WTC11 (cell line): ENCODE data around the gene TREH. TPM values are rescaled to one million over a fixed set of nuclear protein-coding genes. Genes with fewer than 3 reads are reported as not detected.

ENCODE experiments used
- ATAC-seq: fragments of 200-7000 bp; cut with Tn5 transposase; 2 replicates; pipeline ENCODE4 v1.10.0; 2021; ENCODE audit warnings: mild to moderate bottlenecking, moderate library complexity
- CTCF ChIA-PET: fragments of 300-600 bp; sonication (Branson Sonifier 250); formaldehyde crosslinking; loops from one replicate; lab custom pipeline; 2021; ENCODE audit warnings: antibody characterized with exemption; lab: Charles Lee
- POLR2A ChIA-PET: fragments of 350-600 bp; sonication (Branson Sonifier 250); formaldehyde crosslinking; loops from one replicate; lab custom pipeline; 2021; ENCODE audit warnings: antibody characterized with exemption; lab: Charles Lee
- DNase-seq: peaks from one replicate; pipeline ENCODE4 v3.0.0; 2021; ENCODE audit warnings: low spot score
- H3K27ac Mint-ChIP-seq: 2 replicates; pipeline ENCODE4 v1.8.0; 2021; ENCODE audit warnings: mixed read lengths
- H3K27me3 Mint-ChIP-seq: 2 replicates; pipeline ENCODE4 v1.8.0; 2021; ENCODE audit warnings: low read depth, mild to moderate bottlenecking, moderate library complexity, mixed read lengths
- H3K36me3 Mint-ChIP-seq: 2 replicates; pipeline ENCODE4 v1.8.0; 2021; ENCODE audit warnings: mixed read lengths
- H3K4me1 Mint-ChIP-seq: 2 replicates; pipeline ENCODE4 v1.8.0; 2022; ENCODE audit warnings: mixed read lengths
- H3K4me3 Mint-ChIP-seq: 2 replicates; pipeline ENCODE4 v1.8.0; 2021; ENCODE audit warnings: mild to moderate bottlenecking, moderate library complexity, mixed read lengths
- H3K9me3 Mint-ChIP-seq: 2 replicates; pipeline ENCODE4 v1.8.0; 2021; ENCODE audit warnings: mixed read lengths
- CBFB ChIP-seq: sonication (generic); formaldehyde crosslinking; IDR thresholded peaks from 2 replicates; pipeline ENCODE4 v1.8.1; 2022; ENCODE audit warnings: mild to moderate bottlenecking, low read depth, missing genetic modification reagents
- FOXK1 ChIP-seq: sonication (generic); formaldehyde crosslinking; IDR thresholded peaks from 2 replicates; pipeline ENCODE4 v1.8.0; 2022; ENCODE audit warnings: mild to moderate bottlenecking, moderate library complexity, missing genetic modification reagents
- GABPB1 ChIP-seq: sonication (generic); formaldehyde crosslinking; IDR thresholded peaks from 2 replicates; pipeline ENCODE4 v1.8.1; 2023; ENCODE audit warnings: mild to moderate bottlenecking, missing genetic modification reagents
- NFE2L1 ChIP-seq: sonication (generic); formaldehyde crosslinking; IDR thresholded peaks from 2 replicates; pipeline ENCODE4 v1.8.1; 2023; ENCODE audit warnings: missing genetic modification reagents
- ZNF219 ChIP-seq: sonication (generic); formaldehyde crosslinking; IDR thresholded peaks from 2 replicates; pipeline ENCODE4 v1.8.0; 2023; ENCODE audit warnings: missing genetic modification reagents, mild to moderate bottlenecking, borderline replicate concordance
- ZNF423 ChIP-seq: fragments of 250-450 bp; sonication (Bioruptor Pico); IDR thresholded peaks from 2 replicates; pipeline ENCODE4 v2.1.2; 2022; ENCODE audit warnings: mild to moderate bottlenecking, moderate library complexity
- total RNA-seq: library from RNA; stranded (reverse); gene quantifications from 3 replicates; pipeline ENCODE4 v1.2.3, GENCODE V29; 2021
- TF ChIP-seq, protein P1 (sequence below): sonication (generic); formaldehyde crosslinking; IDR thresholded peaks from 2 replicates; pipeline ENCODE4 v1.8.0; 2023; ENCODE audit warnings: mild to moderate bottlenecking, missing genetic modification reagents
- TF ChIP-seq, protein P2 (sequence below): sonication (generic); formaldehyde crosslinking; IDR thresholded peaks from 2 replicates; pipeline ENCODE4 v1.8.1; 2022; ENCODE audit warnings: mild to moderate bottlenecking, missing genetic modification reagents, moderate library complexity, borderline replicate concordance
- TF ChIP-seq, protein P3 (sequence below): sonication (generic); formaldehyde crosslinking; IDR thresholded peaks from 2 replicates; pipeline ENCODE4 v1.8.1; 2023; ENCODE audit warnings: mild to moderate bottlenecking, missing genetic modification reagents, moderate library complexity
- TF ChIP-seq, protein P4 (sequence below): sonication (generic); formaldehyde crosslinking; IDR thresholded peaks from 2 replicates; pipeline ENCODE4 v1.8.0; 2022; ENCODE audit warnings: mild to moderate bottlenecking, missing genetic modification reagents
- TF ChIP-seq, protein P5 (sequence below): fragments of 250-450 bp; sonication (Bioruptor Pico); IDR thresholded peaks from 2 replicates; pipeline ENCODE4 v2.1.2; 2022; ENCODE audit warnings: mild to moderate bottlenecking, moderate library complexity
- TF ChIP-seq, protein P6 (sequence below): fragments of 250-450 bp; sonication (Bioruptor Pico); IDR thresholded peaks from 2 replicates; pipeline ENCODE4 v1.9.0; 2021; ENCODE audit warnings: mild to moderate bottlenecking, borderline replicate concordance
- TF ChIP-seq, protein P7 (sequence below): fragments of 250-450 bp; sonication (Bioruptor Pico); IDR thresholded peaks from 2 replicates; pipeline ENCODE4 v1.9.0; 2021; ENCODE audit warnings: mild to moderate bottlenecking

TREH gene
- total RNA-seq, 1 experiment from 2014 or later, result not detected

DNA sequence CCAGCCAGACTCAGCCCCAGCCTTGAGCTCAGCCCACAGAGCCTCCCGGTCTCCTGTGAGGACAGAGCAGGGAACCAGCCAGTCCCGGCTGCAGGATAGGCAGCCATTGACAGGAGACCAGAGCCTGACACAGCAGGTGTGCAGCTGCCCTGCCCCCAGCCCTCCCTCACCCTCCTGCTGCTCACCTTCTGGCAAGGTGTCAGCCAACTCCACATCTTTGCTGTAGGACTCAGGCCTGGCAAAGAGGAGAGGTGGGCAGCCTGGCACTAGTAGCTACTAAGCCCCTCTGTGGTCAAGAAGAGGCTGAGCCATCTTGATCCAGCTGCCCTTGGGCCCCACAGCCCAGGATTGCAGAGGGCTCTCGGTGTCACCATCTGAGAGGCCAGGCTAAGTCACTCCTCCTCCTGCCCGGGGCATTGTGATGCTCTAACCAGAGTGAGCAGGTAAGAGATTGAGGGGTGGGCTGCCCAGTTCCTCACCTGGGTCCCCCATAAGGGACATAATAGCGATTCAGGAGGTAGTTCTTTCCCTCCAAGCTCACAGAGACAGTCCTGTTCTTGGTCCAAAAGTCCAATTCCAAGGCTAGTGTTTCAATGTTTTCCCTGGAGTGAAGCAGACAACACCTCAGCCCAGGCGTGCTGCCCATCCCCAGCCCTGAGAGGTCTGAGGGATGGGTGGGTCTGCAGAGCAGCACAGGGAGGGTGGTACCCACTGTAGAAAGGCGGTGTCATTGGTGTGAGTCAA lies 18.6 kb downstream of the TREH start:
- H3K27ac Mint-ChIP-seq, result no peak overlapping the region
- H3K27me3 Mint-ChIP-seq, result peaks cover 3% of the 10 kb centered on the region; the same call in 1 of the 2 replicates
- DNase-seq, result no peak
- TF ChIP-seq, protein P1, sequence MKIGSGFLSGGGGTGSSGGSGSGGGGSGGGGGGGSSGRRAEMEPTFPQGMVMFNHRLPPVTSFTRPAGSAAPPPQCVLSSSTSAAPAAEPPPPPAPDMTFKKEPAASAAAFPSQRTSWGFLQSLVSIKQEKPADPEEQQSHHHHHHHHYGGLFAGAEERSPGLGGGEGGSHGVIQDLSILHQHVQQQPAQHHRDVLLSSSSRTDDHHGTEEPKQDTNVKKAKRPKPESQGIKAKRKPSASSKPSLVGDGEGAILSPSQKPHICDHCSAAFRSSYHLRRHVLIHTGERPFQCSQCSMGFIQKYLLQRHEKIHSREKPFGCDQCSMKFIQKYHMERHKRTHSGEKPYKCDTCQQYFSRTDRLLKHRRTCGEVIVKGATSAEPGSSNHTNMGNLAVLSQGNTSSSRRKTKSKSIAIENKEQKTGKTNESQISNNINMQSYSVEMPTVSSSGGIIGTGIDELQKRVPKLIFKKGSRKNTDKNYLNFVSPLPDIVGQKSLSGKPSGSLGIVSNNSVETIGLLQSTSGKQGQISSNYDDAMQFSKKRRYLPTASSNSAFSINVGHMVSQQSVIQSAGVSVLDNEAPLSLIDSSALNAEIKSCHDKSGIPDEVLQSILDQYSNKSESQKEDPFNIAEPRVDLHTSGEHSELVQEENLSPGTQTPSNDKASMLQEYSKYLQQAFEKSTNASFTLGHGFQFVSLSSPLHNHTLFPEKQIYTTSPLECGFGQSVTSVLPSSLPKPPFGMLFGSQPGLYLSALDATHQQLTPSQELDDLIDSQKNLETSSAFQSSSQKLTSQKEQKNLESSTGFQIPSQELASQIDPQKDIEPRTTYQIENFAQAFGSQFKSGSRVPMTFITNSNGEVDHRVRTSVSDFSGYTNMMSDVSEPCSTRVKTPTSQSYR (CRISPR knock-in tag), result no peak
- TF ChIP-seq, protein P2, sequence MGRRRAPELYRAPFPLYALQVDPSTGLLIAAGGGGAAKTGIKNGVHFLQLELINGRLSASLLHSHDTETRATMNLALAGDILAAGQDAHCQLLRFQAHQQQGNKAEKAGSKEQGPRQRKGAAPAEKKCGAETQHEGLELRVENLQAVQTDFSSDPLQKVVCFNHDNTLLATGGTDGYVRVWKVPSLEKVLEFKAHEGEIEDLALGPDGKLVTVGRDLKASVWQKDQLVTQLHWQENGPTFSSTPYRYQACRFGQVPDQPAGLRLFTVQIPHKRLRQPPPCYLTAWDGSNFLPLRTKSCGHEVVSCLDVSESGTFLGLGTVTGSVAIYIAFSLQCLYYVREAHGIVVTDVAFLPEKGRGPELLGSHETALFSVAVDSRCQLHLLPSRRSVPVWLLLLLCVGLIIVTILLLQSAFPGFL, result no peak
- TF ChIP-seq, protein P3, sequence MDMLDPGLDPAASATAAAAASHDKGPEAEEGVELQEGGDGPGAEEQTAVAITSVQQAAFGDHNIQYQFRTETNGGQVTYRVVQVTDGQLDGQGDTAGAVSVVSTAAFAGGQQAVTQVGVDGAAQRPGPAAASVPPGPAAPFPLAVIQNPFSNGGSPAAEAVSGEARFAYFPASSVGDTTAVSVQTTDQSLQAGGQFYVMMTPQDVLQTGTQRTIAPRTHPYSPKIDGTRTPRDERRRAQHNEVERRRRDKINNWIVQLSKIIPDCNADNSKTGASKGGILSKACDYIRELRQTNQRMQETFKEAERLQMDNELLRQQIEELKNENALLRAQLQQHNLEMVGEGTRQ (CRISPR knock-in tag), result no peak
- TF ChIP-seq, protein P4, sequence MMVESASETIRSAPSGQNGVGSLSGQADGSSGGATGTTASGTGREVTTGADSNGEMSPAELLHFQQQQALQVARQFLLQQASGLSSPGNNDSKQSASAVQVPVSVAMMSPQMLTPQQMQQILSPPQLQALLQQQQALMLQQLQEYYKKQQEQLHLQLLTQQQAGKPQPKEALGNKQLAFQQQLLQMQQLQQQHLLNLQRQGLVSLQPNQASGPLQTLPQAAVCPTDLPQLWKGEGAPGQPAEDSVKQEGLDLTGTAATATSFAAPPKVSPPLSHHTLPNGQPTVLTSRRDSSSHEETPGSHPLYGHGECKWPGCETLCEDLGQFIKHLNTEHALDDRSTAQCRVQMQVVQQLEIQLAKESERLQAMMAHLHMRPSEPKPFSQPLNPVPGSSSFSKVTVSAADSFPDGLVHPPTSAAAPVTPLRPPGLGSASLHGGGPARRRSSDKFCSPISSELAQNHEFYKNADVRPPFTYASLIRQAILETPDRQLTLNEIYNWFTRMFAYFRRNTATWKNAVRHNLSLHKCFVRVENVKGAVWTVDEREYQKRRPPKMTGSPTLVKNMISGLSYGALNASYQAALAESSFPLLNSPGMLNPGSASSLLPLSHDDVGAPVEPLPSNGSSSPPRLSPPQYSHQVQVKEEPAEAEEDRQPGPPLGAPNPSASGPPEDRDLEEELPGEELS (CRISPR knock-in tag), result no peak
- TF ChIP-seq, protein P5, sequence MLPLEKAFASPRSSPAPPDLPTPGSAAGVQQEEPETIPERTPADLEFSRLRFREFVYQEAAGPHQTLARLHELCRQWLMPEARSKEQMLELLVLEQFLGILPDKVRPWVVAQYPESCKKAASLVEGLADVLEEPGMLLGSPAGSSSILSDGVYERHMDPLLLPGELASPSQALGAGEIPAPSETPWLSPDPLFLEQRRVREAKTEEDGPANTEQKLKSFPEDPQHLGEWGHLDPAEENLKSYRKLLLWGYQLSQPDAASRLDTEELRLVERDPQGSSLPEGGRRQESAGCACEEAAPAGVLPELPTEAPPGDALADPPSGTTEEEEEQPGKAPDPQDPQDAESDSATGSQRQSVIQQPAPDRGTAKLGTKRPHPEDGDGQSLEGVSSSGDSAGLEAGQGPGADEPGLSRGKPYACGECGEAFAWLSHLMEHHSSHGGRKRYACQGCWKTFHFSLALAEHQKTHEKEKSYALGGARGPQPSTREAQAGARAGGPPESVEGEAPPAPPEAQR (CRISPR knock-in tag), result no peak
- TF ChIP-seq ZNF423, result no peak
- H3K4me3 Mint-ChIP-seq, result no peak overlapping the region
- ATAC-seq, result no peak
- ChIA-PET POLR2A (interaction anchor here (0.6 to 1.3 kb wide), 2 partner anchors 26 to 1517 kb away, joined by 3 to 6 read pairs; no protein-coding TSS in a partner anchor), CTCF (interaction anchor here (1.1 to 7.0 kb wide), 15 partner anchors 18 to 296 kb away, joined by 3 to 78 read pairs (median 10); partner anchors contain the start of genes PHLDB1, TREH and UPK2)
- H3K4me1 Mint-ChIP-seq, result peaks cover 42% of the 10 kb centered on the region
- peaks cover under 1% of the 10 kb centered on the region; the same call in 1 of the 2 replicates for H3K36me3 Mint-ChIP-seq
- no peaks in the 10 kb centered on the region for H3K9me3 Mint-ChIP-seq

DNA sequence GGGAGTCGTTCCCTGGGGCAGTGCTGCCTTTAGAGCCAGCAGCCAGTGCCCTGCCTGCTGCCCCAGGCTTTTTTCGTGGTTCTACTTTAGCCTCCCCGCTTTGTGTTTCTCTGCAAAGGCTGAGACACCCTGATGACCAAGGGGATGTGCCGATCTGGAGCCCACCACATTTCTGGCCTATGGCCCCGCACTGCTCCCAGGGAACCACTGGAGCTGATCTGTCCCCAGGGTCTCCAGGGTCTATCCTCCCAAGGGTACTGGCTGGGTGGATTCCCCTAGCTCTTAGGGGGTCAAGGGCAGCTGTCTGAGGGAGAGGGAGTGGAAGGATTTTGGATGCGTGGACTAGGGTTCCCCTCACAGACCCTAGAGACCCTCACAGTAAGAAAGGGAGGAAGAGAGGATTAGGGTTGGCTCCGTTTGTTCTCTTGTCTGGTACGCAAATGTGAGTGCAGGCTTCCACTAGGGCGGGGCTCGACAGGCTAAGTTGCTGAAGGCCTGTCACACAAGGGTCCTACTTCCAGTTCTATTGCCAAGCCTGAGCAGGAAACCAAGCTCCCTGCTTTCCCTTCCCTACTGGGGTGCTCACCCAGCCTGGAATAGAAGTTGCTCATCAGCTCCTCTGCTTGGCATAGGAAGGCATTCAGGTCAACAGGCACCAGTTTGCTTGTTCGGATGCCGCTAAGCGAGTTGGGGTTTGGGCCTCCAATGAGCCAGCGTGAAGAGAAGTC lies 19.3 kb downstream of the TREH start:
- ATAC-seq, result peak; percentile 4
- TF ChIP-seq GABPB1 (CRISPR knock-in tag), result no peak
- TF ChIP-seq ZNF219 (CRISPR knock-in tag), result no peak
- TF ChIP-seq, protein P6, sequence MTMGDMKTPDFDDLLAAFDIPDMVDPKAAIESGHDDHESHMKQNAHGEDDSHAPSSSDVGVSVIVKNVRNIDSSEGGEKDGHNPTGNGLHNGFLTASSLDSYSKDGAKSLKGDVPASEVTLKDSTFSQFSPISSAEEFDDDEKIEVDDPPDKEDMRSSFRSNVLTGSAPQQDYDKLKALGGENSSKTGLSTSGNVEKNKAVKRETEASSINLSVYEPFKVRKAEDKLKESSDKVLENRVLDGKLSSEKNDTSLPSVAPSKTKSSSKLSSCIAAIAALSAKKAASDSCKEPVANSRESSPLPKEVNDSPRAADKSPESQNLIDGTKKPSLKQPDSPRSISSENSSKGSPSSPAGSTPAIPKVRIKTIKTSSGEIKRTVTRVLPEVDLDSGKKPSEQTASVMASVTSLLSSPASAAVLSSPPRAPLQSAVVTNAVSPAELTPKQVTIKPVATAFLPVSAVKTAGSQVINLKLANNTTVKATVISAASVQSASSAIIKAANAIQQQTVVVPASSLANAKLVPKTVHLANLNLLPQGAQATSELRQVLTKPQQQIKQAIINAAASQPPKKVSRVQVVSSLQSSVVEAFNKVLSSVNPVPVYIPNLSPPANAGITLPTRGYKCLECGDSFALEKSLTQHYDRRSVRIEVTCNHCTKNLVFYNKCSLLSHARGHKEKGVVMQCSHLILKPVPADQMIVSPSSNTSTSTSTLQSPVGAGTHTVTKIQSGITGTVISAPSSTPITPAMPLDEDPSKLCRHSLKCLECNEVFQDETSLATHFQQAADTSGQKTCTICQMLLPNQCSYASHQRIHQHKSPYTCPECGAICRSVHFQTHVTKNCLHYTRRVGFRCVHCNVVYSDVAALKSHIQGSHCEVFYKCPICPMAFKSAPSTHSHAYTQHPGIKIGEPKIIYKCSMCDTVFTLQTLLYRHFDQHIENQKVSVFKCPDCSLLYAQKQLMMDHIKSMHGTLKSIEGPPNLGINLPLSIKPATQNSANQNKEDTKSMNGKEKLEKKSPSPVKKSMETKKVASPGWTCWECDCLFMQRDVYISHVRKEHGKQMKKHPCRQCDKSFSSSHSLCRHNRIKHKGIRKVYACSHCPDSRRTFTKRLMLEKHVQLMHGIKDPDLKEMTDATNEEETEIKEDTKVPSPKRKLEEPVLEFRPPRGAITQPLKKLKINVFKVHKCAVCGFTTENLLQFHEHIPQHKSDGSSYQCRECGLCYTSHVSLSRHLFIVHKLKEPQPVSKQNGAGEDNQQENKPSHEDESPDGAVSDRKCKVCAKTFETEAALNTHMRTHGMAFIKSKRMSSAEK (CRISPR knock-in tag), result no peak
- no peak for TF ChIP-seq NFE2L1 (CRISPR knock-in tag)
- TF ChIP-seq, protein P7, sequence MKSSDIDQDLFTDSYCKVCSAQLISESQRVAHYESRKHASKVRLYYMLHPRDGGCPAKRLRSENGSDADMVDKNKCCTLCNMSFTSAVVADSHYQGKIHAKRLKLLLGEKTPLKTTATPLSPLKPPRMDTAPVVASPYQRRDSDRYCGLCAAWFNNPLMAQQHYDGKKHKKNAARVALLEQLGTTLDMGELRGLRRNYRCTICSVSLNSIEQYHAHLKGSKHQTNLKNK, result no peak
- no peak for TF ChIP-seq FOXK1 (CRISPR knock-in tag)
- no peak for TF ChIP-seq CBFB (CRISPR knock-in tag)

More for the DNA sequence above, 19.3 kb downstream of the TREH start:
- Mint-ChIP-seq H3K27me3 (peaks cover 3% of the 10 kb centered on the region; the same call in 1 of the 2 replicates), H3K4me3 (peak overlapping the region; percentile 16; the same call in 1 of the 2 replicates), H3K27ac (no peak overlapping the region), H3K9me3 (no peaks in the 10 kb centered on the region), H3K4me1 (peaks cover 42% of the 10 kb centered on the region), H3K36me3 (peaks cover 5% of the 10 kb centered on the region; the same call in 1 of the 2 replicates)
- ChIA-PET CTCF (interaction anchor here (0.6 to 7.0 kb wide), 26 partner anchors 14 to 678 kb away, joined by 3 to 78 read pairs (median 4); partner anchors contain the start of genes CENATAC, FOXR1, PHLDB1 and TREH), POLR2A (interaction anchor here (0.6 to 1.3 kb wide), 4 partner anchors 25 to 1517 kb away, joined by 3 to 6 read pairs (median 3); no protein-coding TSS in a partner anchor)
- no peak for DNase-seq
